ENCODE data around the gene FGF14.

DNA sequence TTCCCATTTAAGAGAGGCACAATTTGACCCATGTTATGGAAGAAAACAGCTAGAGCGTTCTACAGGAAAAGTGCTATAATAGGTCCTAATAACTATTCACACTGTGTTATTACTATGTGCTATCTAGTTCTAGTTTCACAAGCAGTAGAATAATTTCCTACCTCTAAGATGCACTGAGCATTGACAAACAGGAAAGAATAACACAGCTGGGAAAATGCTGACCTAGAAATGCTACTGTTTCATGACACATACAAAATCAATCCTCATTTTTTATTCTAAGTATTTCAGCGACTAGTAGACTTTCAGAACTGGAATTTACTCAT, 689.9 kb downstream of the FGF14 start:
- TF ChIP-seq, protein P1, sequence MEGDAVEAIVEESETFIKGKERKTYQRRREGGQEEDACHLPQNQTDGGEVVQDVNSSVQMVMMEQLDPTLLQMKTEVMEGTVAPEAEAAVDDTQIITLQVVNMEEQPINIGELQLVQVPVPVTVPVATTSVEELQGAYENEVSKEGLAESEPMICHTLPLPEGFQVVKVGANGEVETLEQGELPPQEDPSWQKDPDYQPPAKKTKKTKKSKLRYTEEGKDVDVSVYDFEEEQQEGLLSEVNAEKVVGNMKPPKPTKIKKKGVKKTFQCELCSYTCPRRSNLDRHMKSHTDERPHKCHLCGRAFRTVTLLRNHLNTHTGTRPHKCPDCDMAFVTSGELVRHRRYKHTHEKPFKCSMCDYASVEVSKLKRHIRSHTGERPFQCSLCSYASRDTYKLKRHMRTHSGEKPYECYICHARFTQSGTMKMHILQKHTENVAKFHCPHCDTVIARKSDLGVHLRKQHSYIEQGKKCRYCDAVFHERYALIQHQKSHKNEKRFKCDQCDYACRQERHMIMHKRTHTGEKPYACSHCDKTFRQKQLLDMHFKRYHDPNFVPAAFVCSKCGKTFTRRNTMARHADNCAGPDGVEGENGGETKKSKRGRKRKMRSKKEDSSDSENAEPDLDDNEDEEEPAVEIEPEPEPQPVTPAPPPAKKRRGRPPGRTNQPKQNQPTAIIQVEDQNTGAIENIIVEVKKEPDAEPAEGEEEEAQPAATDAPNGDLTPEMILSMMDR (IDR thresholded peaks at IDR 0.05), result no peak
- no peak for TF ChIP-seq EZH2 (IDR thresholded peaks at IDR 0.05)

Data from neural progenitor cell (in vitro differentiated cells).